Type B pancreatic cell (in vitro differentiated cells): ENCODE data around the gene FMN1. TPM values are rescaled to one million over a fixed set of nuclear protein-coding genes. Genes with fewer than 3 reads are reported as not detected.

ENCODE experiments used
- DNase-seq: peaks from one replicate; pipeline ENCODE4 v3.0.0; 2021; ENCODE audit warnings: mixed read lengths; ENCODE audit not compliant: unreplicated experiment; ENCODE audit errors: extremely low spot score
- H3K27ac Mint-ChIP-seq: 2 replicates; pipeline ENCODE4 v1.8.0; 2021; ENCODE audit warnings: mild to moderate bottlenecking, mixed read lengths
- H3K27me3 Mint-ChIP-seq: 2 replicates; pipeline ENCODE4 v1.8.0; 2021; ENCODE audit warnings: mixed read lengths
- H3K36me3 Mint-ChIP-seq: 2 replicates; pipeline ENCODE4 v1.8.0; 2021; ENCODE audit warnings: mixed read lengths
- H3K4me1 Mint-ChIP-seq: one replicate; pipeline ENCODE4 v1.8.0; 2021; ENCODE audit warnings: mixed read lengths; ENCODE audit not compliant: unreplicated experiment
- H3K4me3 Mint-ChIP-seq: 2 replicates; pipeline ENCODE4 v1.8.0; 2021; ENCODE audit warnings: mild to moderate bottlenecking, mixed read lengths
- H3K9me3 Mint-ChIP-seq: 2 replicates; pipeline ENCODE4 v1.8.0; 2021; ENCODE audit warnings: mixed read lengths
- total RNA-seq: library from RNA; stranded (reverse); gene quantifications from 2 replicates; pipeline ENCODE4 v1.2.1, GENCODE V29; 2021; ENCODE audit warnings: low replicate concordance
- TF ChIP-seq, protein P1 (sequence below): fragments of 200-600 bp; sonication (generic); conservative IDR thresholded peaks from 2 replicates; pipeline ENCODE4 v1.5.0; 2021; ENCODE audit warnings: antibody characterized with exemption, mild to moderate bottlenecking

The FMN1 gene
- total RNA-seq, 1 donor from 2014 or later, result 22.1 TPM

- H3K4me1 Mint-ChIP-seq, result no peaks in the 10 kb centered on the region
- no peaks in the 10 kb centered on the region for H3K27me3 Mint-ChIP-seq
- TF ChIP-seq, protein P1, sequence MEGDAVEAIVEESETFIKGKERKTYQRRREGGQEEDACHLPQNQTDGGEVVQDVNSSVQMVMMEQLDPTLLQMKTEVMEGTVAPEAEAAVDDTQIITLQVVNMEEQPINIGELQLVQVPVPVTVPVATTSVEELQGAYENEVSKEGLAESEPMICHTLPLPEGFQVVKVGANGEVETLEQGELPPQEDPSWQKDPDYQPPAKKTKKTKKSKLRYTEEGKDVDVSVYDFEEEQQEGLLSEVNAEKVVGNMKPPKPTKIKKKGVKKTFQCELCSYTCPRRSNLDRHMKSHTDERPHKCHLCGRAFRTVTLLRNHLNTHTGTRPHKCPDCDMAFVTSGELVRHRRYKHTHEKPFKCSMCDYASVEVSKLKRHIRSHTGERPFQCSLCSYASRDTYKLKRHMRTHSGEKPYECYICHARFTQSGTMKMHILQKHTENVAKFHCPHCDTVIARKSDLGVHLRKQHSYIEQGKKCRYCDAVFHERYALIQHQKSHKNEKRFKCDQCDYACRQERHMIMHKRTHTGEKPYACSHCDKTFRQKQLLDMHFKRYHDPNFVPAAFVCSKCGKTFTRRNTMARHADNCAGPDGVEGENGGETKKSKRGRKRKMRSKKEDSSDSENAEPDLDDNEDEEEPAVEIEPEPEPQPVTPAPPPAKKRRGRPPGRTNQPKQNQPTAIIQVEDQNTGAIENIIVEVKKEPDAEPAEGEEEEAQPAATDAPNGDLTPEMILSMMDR, result no peak
- peaks cover 12% of the 10 kb centered on the region for H3K9me3 Mint-ChIP-seq
- no peak overlapping the region for H3K4me3 Mint-ChIP-seq
- H3K36me3 Mint-ChIP-seq, result peaks cover 17% of the 10 kb centered on the region
- H3K27ac Mint-ChIP-seq, result no peak overlapping the region
- DNase-seq, result no peak
Observed at GRCh38 chr15:33046329-33046728, 148.2 kb downstream of the FMN1 start.

DNA sequence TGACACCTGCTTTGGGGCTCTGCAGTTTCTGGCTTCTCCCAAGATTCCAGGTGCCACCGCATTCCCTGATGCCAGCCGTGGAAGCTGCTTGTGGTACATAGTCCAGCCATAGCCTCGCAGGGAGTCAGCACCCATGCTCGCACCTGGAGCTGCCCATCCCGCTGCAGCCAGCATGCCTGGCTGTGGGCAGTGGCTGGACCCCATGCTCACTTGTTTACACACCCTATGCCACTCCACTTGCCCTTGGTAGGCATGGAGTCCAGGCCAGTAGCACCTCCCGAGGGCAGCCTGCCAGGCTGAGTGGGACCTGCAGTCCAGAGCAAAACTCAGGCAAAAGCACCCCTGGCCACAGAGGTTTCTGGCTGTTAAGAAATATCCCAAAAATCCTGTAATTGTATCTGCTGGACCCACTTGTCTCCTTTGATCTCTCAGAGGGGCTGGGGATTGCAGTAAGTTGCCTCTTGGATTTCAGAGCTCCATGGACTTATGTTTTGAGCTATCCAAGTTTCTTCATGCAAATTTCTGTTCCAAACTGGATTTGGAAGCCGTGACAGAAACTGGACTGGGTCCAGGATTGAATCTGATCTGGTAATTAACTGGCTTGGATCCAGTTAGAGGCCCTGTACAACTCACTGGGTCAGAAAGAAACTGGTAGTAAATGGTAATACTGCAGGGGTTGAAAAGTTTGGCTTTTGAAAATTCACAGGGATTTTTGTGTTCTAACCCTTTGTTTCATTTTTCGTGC, 149.3 kb downstream of the FMN1 start:
- no peaks in the 10 kb centered on the region for H3K4me1 Mint-ChIP-seq
- peaks cover 12% of the 10 kb centered on the region for H3K9me3 Mint-ChIP-seq
- peaks cover 13% of the 10 kb centered on the region for H3K36me3 Mint-ChIP-seq
- no peaks in the 10 kb centered on the region for H3K27me3 Mint-ChIP-seq
- TF ChIP-seq, protein P1, result no peak
- H3K27ac Mint-ChIP-seq, result no peak overlapping the region
- no peak overlapping the region for H3K4me3 Mint-ChIP-seq
- DNase-seq, result no peak

DNA sequence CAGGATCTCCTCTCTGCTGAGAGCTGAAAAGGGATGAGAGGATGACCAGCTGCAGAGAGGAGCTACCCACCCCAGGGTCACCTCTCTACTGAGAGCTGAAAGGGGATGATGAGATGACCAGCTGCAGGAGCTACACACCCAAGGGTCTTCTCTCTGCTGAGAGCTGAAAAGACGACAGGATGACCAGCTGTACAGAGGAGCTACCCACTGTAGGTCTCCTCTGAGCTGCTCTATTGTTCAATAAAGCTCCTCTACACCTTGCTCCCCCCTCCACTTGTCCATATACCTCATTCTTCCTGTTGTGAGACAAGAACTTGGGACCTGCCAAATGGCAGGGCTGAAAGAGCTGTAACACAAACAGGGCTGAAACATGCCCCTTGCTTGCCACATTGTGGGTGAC, 149.9 kb downstream of the FMN1 start:
- Mint-ChIP-seq H3K36me3 (peaks cover 18% of the 10 kb centered on the region), H3K27ac (no peak overlapping the region), H3K9me3 (peaks cover 12% of the 10 kb centered on the region), H3K4me3 (no peak overlapping the region), H3K27me3 (no peaks in the 10 kb centered on the region), H3K4me1 (no peaks in the 10 kb centered on the region)
- TF ChIP-seq, protein P1, result no peak
- no peak for DNase-seq

DNA sequence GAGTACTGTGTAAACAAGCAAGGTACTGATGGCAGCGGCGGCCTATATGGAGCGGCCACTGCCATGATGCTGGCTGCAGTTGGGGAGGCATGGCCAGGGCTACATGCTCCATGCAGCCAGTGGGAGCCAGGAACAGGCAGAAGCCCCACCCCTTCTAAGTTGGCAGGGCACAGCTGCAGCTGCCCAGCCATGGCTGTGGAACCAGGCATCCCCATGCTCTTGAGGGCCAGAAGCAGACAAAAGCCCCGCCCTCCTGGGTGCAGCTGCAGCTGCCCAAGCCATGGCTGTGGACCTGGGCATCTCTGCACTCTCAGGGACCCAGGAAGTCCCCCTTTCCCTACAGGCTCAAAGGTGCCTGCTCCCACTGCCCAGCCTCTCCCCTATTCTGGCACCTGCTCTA, 150.9 kb downstream of the FMN1 start:
- Mint-ChIP-seq H3K9me3 (peaks cover 9% of the 10 kb centered on the region), H3K36me3 (peaks cover 16% of the 10 kb centered on the region), H3K27ac (no peak overlapping the region), H3K4me3 (no peak overlapping the region), H3K4me1 (no peaks in the 10 kb centered on the region), H3K27me3 (no peaks in the 10 kb centered on the region)
- no peak for DNase-seq
- TF ChIP-seq, protein P1, result no peak

DNA sequence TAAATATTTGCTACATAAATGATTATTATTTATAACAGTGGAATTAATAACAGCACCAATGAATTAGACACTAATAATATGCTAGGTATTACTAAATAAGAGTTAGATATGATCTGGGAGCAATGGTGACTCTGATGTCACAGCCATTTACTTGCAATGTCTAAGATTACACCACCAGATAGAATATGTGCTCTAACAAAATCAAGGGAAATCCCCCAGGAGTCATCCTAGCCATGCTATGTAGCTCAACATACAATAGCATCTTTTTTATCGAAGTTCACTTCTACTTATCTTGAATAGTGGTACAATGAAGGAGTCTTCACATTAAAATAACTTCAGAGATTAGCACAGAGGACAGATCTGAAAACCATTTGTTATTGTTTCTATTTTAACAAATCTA, 154.0 kb downstream of the FMN1 start:
- no peak for DNase-seq
- Mint-ChIP-seq H3K4me1 (no peaks in the 10 kb centered on the region), H3K27ac (no peak overlapping the region), H3K9me3 (no peaks in the 10 kb centered on the region), H3K36me3 (peaks cover 14% of the 10 kb centered on the region), H3K27me3 (no peaks in the 10 kb centered on the region), H3K4me3 (no peak overlapping the region)
- TF ChIP-seq, protein P1, result no peak
